Activated T-helper 1 cell treated with anti-CD3 and anti-CD28 coated beads, Interleukin-2, amount 50 U/mL, for 16 hours (primary cell): ENCODE measurements around the gene PAX3.

Source experiments
- DNase-seq, 2 donors: peaks; one replicate each; pipeline ENCODE4 v3.0.0-alpha.2; 2020; ENCODE audit warnings: low read depth in 1 of 2, low spot score in 1 of 2

The PAX3 gene

GRCh38 chr2:222296911-222297599 is 1.7 kb downstream of the PAX3 start:
- DNase-seq = no peak

- DNase-seq = no peak
Measured at GRCh38 chr2:222296311-222296741, 2.5 kb downstream of the PAX3 start.

GRCh38 chr2:222295368-222296062 is 3.3 kb downstream of the PAX3 start:
- DNase-seq = no peak

GRCh38 chr2:222294996-222295367 is 3.8 kb downstream of the PAX3 start:
- DNase-seq = no peak

GRCh38 chr2:222293660-222294630 is 4.9 kb downstream of the PAX3 start:
- DNase-seq = no peak

GRCh38 chr2:222292149-222293134 is 6.4 kb downstream of the PAX3 start:
- no peak for DNase-seq

- DNase-seq = no peak
Measured at GRCh38 chr2:222291485-222291841, 7.3 kb downstream of the PAX3 start.

GRCh38 chr2:222290736-222291484 is 7.9 kb downstream of the PAX3 start:
- DNase-seq = no peak

GRCh38 chr2:222290401-222290735 is 8.4 kb downstream of the PAX3 start:
- DNase-seq = no peak

- no peak for DNase-seq
Measured at GRCh38 chr2:222289278-222290160, 9.3 kb downstream of the PAX3 start.

- DNase-seq = no peak
Measured at GRCh38 chr2:222288590-222289277, 10.1 kb downstream of the PAX3 start.

GRCh38 chr2:222287862-222288479 is 10.8 kb downstream of the PAX3 start:
- DNase-seq = no peak

GRCh38 chr2:222284466-222284865 is 14.3 kb downstream of the PAX3 start:
- no peak for DNase-seq

- DNase-seq = no peak
Measured at GRCh38 chr2:222283634-222284033, 15.2 kb downstream of the PAX3 start.

- no peak for DNase-seq
Measured at GRCh38 chr2:222281506-222281905, 17.3 kb downstream of the PAX3 start.

GRCh38 chr2:222280795-222281194 is 18.0 kb downstream of the PAX3 start:
- no peak for DNase-seq

GRCh38 chr2:222272446-222273015 is 26.3 kb downstream of the PAX3 start:
- DNase-seq = no peak

GRCh38 chr2:222271854-222272253 is 26.9 kb downstream of the PAX3 start:
- no peak for DNase-seq
